AG08396 (cell line): Measurements from ENCODE around the gene SGSM2.

Experiments used
- DNase-seq: peaks from one replicate; pipeline ENCODE4 v3.0.0; 2012; ENCODE audit warnings: low spot score, mixed read lengths

Gene SGSM2

GRCh38 chr17:2420176-2420575 is 82.9 kb downstream of the SGSM2 start:
- DNase-seq, result no peak

- no peak for DNase-seq
These were observed 84.2 kb downstream of the SGSM2 start for GRCh38 chr17:2421315-2422147.

DNA sequence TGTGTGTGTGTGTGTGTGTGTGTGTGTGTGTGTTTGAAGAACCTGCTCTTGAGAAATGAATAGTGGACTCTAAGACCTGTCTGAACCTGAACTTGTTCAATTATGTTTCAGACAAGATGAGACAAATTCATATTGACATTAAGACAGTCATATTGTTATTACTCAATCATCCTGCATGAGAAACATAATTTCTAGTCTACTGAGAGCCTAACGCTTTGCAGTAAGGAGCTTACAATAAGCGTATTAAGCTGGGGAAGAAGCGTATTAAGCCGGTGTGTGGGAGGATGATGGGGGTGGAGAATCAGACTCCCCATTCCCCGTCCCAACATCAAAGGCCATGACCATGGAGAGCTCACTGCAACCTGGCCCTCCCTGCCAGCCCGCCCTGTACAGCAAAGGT is 86.0 kb downstream of the SGSM2 start:
- no peak for DNase-seq

DNA sequence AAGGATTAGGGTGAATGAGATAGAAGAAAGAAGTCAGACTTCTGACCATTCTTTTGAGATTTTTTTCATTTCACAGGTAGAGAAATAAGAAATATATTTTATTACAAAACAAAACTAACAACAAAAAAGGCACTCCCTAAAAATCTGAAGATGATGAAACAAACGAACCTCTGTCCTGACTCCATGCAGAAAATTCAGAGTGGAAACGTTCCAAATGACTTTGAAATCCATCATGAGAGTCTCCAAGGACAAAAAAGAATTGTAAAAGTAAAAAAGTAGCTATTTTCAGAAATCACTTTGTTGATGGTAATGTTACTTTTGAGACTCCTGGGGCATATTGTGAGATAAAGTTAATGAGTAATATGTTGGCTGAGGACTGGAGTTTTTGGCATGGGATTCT is 89.9 kb downstream of the SGSM2 start:
- DNase-seq, result no peak

DNA sequence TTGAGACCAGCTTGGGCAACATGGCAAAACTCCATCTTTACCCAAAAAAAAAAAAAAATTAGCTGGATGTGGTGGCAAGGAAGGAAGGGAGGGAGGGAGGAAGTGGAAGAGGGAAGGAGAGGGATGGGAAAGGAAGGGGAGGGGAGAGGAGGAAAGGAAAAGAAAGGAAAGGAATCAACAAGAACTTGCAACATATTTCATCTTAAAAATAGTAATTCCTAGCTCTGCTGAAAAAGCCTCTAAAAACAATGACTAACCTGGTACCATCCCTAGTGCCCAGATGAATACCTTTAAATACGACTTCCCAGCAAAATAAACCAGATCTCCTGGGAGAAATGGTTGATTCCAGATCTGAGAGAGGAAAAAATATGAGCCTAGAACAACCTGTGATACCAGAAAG is 90.6 kb downstream of the SGSM2 start:
- DNase-seq, result no peak
